GM20000 (cell line): ENCODE data around the gene FPR1.

ENCODE experiments used
- DNase-seq: peaks from one replicate; pipeline ENCODE4 v3.0.0; 2012; ENCODE audit warnings: low spot score
- CTCF ChIP-seq: IDR thresholded peaks from 2 replicates; pipeline ENCODE4 v1.5.1; 2012; ENCODE audit warnings: mild to moderate bottlenecking, control low read depth; ENCODE audit errors: extremely low read depth, missing control alignments

The FPR1 gene

GRCh38 chr19:51751655-51752054 lies at the start of gene FPR1:
TSS of gene FPR1 (minus strand) at chr19:51751878. CDS start at chr19:51746994, 4,884 bp downstream.
- TF ChIP-seq CTCF: no peak
- no peak for DNase-seq

GRCh38 chr19:51800473-51801244 lies 49.0 kb upstream of the FPR1 start:
- no peak for TF ChIP-seq CTCF
- DNase-seq: no peak

GRCh38 chr19:51799774-51800472 lies 48.2 kb upstream of the FPR1 start:
- TF ChIP-seq CTCF: no peak
- DNase-seq: no peak

GRCh38 chr19:51799034-51799773 lies 47.5 kb upstream of the FPR1 start:
- TF ChIP-seq CTCF: no peak
- DNase-seq: no peak

GRCh38 chr19:51798062-51798461 lies 46.4 kb upstream of the FPR1 start:
- no peak for TF ChIP-seq CTCF

GRCh38 chr19:51797480-51797879 lies 45.8 kb upstream of the FPR1 start:
- no peak for TF ChIP-seq CTCF
- no peak for DNase-seq

More at GRCh38 chr19:51798062-51798461, 46.4 kb upstream of the FPR1 start:
- no peak for DNase-seq
